Adipose tissue (tissue), 3 donors: ENCODE data around the gene SLFN12. TPM values are rescaled to one million over a fixed set of nuclear protein-coding genes. Genes with fewer than 3 reads are reported as not detected.
"Not testable (repeated sequence)": the region's sequence is repeated elsewhere in the genome, so short reads cannot be mapped to it uniquely, and the experiment has no call there.

ENCODE experiments used
- H3K27ac ChIP-seq: one replicate; pipeline ENCODE4 v1.5.1; 2013; ENCODE audit warnings: low read depth, low read length
- WGBS, 3 donors: extraction: QIAGEN DNeasy Blood & Tissue Kit; methylation state at CpG; one replicate each; pipeline ENCODE4 v1.1.7; 2013; 5-methylcytosine and 5-hydroxymethylcytosine counted together
- polyA plus RNA-seq, 3 donors: library from polyadenylated mRNA; stranded (reverse); fragments of 200-250 nt; gene quantifications; one replicate each; pipeline ENCODE4 v1.2.3, GENCODE V29; 2013
- donor health status: healthy with polysubstance abuse.
- donor health status: Bipolar disorder and iron deficiency.
- donor health status: healthy.

Gene SLFN12
- polyA plus RNA-seq, 3 donors, result 0.49 to 10.1 (median 4.4) TPM

DNA sequence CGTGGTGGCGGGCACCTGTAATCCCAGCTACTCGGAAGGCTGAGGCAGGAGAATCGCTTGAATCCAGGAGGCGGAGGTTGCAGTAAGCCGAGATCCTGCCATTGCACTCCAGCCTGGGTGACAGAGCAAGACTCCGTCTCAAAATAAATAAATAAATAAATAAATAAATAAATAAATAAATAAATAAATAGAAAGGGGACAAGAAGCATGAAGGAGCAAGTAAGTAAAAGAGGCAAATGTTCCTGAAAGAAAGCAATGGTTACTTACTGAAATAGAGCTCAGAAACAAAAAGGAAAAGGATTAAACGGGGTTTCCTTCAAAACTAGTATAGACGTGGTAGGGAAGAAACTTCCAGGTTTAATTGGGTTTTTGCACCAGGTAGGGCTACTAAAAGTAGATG lies 11.2 kb downstream of the SLFN12 start:
- WGBS, 3 donors, result 94 to 98% (median 97%) methylated on average over 9 of the region's 9 CpGs
- H3K27ac ChIP-seq, result not testable (repeated sequence)

DNA sequence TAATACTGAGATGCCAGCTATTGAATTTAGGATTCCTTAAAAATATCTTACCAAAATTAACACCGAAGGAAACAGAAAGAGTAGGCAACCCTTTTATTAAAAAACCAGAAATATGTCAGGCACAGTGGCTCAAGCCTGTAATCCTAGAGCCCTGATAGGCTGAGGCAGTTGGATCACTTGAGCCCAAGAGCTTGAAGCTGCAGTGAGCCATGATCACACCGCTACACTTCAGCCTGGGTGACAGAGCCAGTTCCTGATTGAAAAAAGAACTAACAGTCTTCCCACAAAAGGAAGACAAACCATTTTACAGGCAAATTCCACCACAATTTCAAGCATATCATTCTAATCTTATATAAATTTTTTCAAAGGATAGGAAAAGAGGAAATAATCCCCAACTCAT lies 15.6 kb downstream of the SLFN12 start:
- WGBS, 3 donors, result 89 to 98% (median 90%) methylated on average over 2 of the region's 2 CpGs

DNA sequence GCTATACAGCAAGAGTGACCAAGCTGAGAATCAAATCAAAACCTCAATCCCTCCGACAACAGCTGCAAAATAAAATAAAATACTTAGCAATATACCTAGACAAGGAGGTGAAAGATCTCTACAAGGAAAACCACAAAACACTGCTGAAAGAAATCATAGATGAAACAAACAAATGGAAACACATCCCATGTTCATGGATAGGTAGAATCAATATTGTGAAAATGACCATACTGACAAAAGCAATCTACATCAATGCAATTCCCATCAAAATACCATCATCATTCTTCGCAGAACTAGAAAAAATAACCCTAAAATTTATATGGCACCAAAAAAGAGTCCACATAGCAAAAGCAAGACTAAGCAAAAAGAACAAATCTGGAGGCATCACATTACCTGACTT lies 17.6 kb downstream of the SLFN12 start:
- WGBS, 3 donors, result 84 to 99% (median 98%) methylated on average over 2 of the region's 2 CpGs
- H3K27ac ChIP-seq, result not testable (repeated sequence)

More for the DNA sequence above, 15.6 kb downstream of the SLFN12 start:
- H3K27ac ChIP-seq, result no peak overlapping the region

DNA sequence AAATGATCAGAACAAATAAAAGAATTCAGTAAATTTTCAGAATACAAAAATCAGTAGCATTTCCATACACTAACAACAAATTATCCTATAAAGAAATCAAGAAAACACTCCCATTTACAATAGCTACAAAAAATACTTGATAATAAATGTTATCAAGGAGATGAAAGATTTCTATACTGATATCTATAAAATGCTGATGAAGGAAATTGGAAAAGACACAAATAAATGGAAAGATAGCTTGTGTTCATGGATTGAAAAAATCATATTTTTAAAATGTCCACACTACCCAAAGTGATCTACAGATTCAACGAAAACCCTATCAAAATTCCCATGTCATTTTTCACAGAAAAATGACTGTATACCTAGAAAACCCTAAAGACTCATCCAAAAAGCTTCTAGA lies 18.1 kb downstream of the SLFN12 start:
- WGBS, 3 donors, result 69 to 100% (median 100%) methylated on average over 1 of the region's 1 CpG
- no peak overlapping the region for H3K27ac ChIP-seq

- no peak overlapping the region for H3K27ac ChIP-seq
- 92 to 95% (median 93%) methylated on average over 16 to 26 of the region's 26 CpGs for WGBS, 3 donors
Measured at GRCh38 chr17:35407531-35407930, 24.8 kb downstream of the SLFN12 start.

DNA sequence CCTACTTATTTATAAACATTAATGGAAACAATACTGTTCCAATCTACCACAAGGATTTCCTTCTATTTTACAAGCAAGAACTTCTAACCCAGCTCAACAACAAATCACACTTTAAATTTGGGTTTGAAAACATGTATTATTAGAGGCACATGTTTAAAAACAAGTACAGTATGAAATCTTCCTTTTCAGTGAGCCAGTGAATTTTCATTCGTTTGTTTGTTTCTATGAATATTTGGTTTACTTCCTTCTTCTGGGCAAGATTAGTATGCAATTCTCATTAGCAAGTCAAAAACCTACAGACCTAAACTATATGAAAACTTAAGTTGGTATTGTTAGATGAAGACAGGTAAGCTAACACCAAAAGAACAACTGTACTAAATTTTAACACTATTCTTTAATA lies 25.7 kb downstream of the SLFN12 start:
- H3K27ac ChIP-seq, result no peak overlapping the region
- WGBS, 3 donors, result 63 to 82% (median 73%) methylated on average over 1 of the region's 1 CpG

DNA sequence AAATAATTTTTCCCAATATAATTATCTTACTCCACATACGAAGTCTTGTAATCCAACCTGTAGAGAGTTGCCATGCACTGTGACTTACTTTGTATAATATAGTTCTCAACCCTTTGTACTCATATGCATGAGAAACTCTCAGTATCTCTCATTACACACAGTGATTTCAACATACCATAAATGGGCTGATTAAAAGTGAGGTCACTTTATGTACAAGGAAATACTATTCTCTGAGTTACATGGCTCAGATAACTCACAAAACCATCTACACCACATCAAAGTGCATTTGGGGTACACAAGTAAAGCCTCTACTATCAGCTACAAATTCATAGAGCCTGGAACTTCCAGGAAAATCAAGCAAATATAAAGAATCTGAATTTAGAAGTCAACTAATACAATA lies 27.9 kb downstream of the SLFN12 start:
- WGBS, 3 donors, result 82 to 97% (median 90%) methylated on average over 1 of the region's 1 CpG
- H3K27ac ChIP-seq, result no peak overlapping the region

- 88 to 93% (median 92%) methylated on average over 12 to 13 of the region's 13 CpGs for WGBS, 3 donors
- H3K27ac ChIP-seq, result not testable (repeated sequence)
Measured at GRCh38 chr17:35393783-35394182, 38.5 kb downstream of the SLFN12 start.

- 40 to 55% (median 41%) methylated on average over 2 of the region's 2 CpGs for WGBS, 3 donors
- H3K27ac ChIP-seq, result no peak overlapping the region
Measured at GRCh38 chr17:35390663-35391062, 41.6 kb downstream of the SLFN12 start.

DNA sequence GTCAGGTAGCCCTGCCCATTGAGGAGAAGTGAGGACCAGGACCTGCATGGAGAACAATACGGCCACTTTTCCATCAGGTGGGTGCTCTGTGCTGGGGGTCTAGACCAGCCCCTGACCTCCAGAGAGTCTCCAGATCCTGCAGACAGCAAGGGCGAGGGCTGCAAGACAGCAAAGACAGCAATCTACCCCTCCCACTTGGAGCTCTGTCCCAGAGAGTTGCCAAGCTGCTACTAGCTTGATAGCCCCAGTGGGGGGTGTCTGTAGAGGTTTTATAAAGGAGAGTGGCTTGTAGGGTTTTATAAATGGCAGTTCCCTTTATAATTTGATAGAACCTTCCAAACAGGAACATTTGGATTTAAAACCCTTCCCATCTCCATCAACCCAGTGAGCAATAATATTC lies 42.1 kb downstream of the SLFN12 start:
- WGBS, 3 donors, result 79 to 92% (median 84%) methylated on average over 2 of the region's 2 CpGs
- H3K27ac ChIP-seq, result no peak overlapping the region

DNA sequence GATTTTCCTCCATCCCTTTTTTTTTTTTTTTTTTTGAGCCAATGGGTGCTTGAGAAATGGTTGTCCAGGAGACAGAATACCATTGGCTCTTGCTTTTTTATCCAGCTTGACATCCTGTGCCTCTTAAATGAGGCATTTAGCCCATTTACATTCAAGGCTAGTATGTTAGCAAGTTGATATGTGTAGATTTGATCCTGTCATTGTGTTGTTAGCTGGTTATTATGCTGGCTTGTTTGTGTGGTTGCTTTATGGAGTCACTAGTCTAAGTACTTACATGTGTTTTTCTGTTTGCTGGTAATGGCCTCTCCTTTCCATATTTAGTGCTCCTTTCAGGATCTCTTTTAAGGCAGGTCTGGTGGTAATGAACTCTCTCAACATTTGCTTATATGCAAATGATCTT lies 44.8 kb downstream of the SLFN12 start:
- no peak overlapping the region for H3K27ac ChIP-seq

- WGBS, 3 donors, result 71 to 82% (median 76%) methylated on average over 3 of the region's 3 CpGs
- no peak overlapping the region for H3K27ac ChIP-seq
Measured at GRCh38 chr17:35377706-35378105, 54.6 kb downstream of the SLFN12 start.

GRCh38 chr17:35377068-35377467 lies 55.2 kb downstream of the SLFN12 start:
- 73 to 89% (median 86%) methylated on average over 2 of the region's 2 CpGs for WGBS, 3 donors

GRCh38 chr17:35376245-35376644 lies 56.1 kb downstream of the SLFN12 start:
- 14 to 28% (median 27%) methylated on average over 1 of the region's 1 CpG for WGBS, 3 donors
- H3K27ac ChIP-seq, result no peak overlapping the region

More at GRCh38 chr17:35377068-35377467, 55.2 kb downstream of the SLFN12 start:
- H3K27ac ChIP-seq, result no peak overlapping the region

- WGBS, 3 donors, result 8 to 55% (median 11%) methylated on average over 3 of the region's 3 CpGs
- no peak overlapping the region for H3K27ac ChIP-seq
Measured at GRCh38 chr17:35374766-35375344, 57.4 kb downstream of the SLFN12 start.

- WGBS, 3 donors, result 1 to 3% (median 1%) methylated on average over 44 to 47 of the region's 47 CpGs
- H3K27ac ChIP-seq, result peak overlapping the region; percentile 98
Measured at GRCh38 chr17:35373984-35374765, 58.1 kb downstream of the SLFN12 start.

- peak within 1 kb of the TSS; percentile 98 for H3K27ac ChIP-seq
- 0 to 2% (median 1%) methylated on average over 16 to 22 of the region's 22 CpGs for WGBS, 3 donors
Measured at GRCh38 chr17:35373534-35373983, 58.7 kb downstream of the SLFN12 start, which contains the start of gene SLFN11. TSS of gene SLFN11 (minus strand) at chr17:35373621. CDS start at chr17:35363807, 9,814 bp downstream.

- 1 to 3% (median 1%) methylated on average over 12 to 25 of the region's 25 CpGs for WGBS, 3 donors
- H3K27ac ChIP-seq, result peak overlapping the region; percentile 48
Measured at GRCh38 chr17:35372846-35373533, 59.3 kb downstream of the SLFN12 start.

- no peak overlapping the region for H3K27ac ChIP-seq
- 63 to 82% (median 81%) methylated on average over 3 of the region's 3 CpGs for WGBS, 3 donors
Measured at GRCh38 chr17:35371934-35372333, 60.4 kb downstream of the SLFN12 start.
